Measurements from ENCODE around the gene CELSR1.
"Not testable (repeated sequence)": the region's sequence is repeated elsewhere in the genome, so short reads cannot be mapped to it uniquely, and the experiment has no call there.

Gene CELSR1

DNA sequence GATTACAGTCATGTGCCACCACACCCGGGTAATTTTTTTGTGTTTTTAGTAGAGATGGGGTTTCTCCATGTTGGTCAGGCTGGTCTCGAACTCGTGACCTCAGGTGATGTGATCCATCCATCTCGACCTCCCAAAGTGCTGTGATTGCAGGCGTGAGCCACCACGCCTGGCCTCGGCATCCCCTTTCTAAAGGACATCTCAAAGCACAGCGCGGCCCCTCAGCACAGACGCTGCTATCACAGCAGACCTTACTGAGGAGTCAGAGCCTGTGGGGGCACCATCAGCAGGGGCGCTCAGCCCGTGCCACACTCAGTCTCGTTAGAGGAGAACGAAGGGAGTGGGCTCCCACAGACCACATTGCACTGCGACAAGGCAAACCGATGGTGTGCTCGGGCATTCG, 19.4 kb downstream of the CELSR1 start:
- no peak for DNase-seq (ENCODE audit: low spot score)
- in situ Hi-C loops (cut with MboI; ENCODE audit: low sequenced_read_pairs, unreplicated experiment) = no loop called here
- no peak for TF ChIP-seq CTCF (IDR thresholded peaks at IDR 0.05; ENCODE audit: borderline replicate concordance, control extremely low read depth, extremely low read depth, insufficient read depth, missing control alignments)

DNA sequence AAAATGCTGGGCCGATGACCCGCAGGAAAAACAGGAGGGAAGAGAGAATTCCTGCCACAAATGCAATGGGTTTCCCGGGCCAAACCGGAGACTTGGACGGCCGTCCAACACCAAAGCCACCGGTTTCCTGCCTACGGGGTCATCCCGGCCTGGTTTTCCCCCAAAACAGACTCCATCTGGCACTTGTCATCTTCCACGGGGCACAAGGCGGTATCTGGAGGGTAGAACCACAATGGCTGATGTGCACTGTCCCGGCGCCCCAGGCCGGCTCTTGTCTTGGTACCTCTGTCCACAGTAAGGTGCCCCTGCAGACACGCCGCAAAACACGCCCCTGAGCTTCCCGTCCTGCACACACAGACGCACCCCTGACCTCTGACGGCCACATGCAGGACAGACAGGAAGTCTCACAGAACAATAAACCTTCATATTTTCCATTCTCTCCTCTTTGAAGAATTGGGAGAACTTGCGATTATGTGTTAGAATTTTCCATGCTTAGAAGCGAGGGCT, 20.1 kb downstream of the CELSR1 start:
- no peak for TF ChIP-seq CTCF (IDR thresholded peaks at IDR 0.05; ENCODE audit: borderline replicate concordance, control extremely low read depth, extremely low read depth, insufficient read depth, missing control alignments)
- DNase-seq (ENCODE audit: low spot score) = no peak
- in situ Hi-C loops (cut with MboI; ENCODE audit: low sequenced_read_pairs, unreplicated experiment) = no loop called here

- no peak for TF ChIP-seq CTCF (IDR thresholded peaks at IDR 0.05; ENCODE audit: borderline replicate concordance, control extremely low read depth, extremely low read depth, insufficient read depth, missing control alignments)
- no peak for DNase-seq (ENCODE audit: low spot score)
- in situ Hi-C loops (cut with MboI; ENCODE audit: low sequenced_read_pairs, unreplicated experiment) = no loop called here
These were observed 20.8 kb downstream of the CELSR1 start for GRCh38 chr22:46516638-46517037.

DNA sequence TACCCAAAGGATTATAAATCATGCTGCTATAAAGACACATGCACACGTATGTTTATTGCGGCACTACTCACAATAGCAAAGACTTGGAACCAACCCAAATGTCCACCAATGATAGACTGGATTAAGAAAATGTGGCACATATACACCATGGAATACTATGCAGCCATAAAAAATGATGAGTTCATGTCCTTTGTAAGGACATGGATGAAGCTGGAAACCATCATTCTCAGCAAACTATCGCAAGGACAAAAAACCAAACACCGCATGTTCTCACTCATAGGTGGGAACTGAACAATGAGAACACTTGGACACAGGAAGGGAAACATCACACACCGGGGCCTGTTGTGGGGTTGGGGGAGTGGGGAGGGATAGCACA, 21.3 kb downstream of the CELSR1 start:
- in situ Hi-C loops (cut with MboI; ENCODE audit: low sequenced_read_pairs, unreplicated experiment); DNase-seq (ENCODE audit: low spot score): not testable (repeated sequence)

DNA sequence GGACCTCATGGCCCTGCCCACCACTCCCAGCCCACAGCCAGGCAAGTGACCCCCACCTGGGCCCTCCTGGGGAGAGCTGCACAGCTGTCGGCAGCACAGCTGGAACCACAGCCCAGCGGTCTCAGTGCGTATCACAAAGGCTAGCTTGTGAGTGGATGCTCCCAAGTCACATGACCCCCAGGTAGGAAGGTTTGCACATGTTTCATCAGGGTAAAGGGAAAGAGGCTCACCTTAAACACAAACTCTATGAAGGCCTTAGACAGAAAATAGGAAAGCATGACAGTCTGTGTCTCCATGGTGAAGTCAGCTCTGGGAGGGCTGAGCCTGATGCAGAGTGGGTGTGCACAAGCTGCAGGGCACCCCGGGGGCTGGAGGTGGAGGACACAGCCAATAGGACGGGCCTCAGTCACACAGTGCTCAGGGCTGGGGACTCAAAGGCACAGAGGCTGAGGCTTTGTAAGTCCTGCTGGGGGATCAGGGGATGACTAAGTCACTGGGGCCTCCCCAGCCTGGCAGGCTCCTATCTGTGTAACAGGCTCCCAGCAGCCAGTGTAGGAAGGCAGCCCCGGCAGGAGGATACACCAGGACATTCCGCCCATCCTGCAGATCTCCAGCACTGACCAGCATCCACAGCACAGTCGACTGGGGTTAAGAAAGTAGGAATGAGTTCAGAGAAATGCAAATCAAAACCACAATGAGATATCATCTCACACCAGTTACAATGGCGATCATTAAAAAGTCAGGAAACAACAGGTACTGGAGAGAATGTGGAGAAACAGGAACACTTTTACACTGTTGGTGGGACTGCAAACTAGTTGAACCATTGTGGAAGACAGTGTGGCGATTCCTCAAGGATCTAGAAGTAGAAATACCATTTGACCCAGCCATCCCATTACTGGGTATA, 22.0 kb downstream of the CELSR1 start:
- TF ChIP-seq CTCF (IDR thresholded peaks at IDR 0.05; ENCODE audit: borderline replicate concordance, control extremely low read depth, extremely low read depth, insufficient read depth, missing control alignments) = no peak
- in situ Hi-C loops (cut with MboI; ENCODE audit: low sequenced_read_pairs, unreplicated experiment) = no loop called here
- DNase-seq (ENCODE audit: low spot score) = no peak

DNA sequence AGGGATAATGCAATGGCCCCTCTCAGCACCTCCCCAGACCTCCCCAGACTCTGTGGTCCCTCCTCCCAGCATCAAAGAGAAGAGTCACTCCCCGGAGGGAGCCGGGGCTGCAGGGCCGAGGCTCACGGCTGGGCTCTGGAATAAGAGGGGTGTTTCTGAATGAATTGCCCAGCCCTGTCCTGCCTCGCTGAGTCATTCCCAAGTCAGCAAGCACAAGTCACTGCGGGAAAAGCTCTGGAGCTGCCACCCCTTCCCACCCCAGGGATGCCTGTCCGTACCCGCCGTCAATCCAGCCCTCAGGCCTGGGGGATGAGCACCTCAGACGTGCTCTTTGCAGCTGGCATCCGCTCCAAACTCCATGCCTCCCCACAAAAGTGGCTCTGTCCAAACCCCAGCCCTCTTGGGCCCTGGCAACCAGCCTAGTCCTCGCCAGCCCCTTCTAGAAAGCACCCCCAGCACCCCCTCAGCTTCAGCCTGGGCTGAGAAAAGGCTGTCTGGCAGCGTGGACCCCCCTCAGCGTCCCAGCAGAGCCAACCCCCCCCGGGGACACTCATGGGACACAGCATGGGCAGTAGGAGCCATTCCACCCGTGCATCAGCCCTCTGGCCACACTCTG, 22.7 kb downstream of the CELSR1 start:
- no peak for DNase-seq (ENCODE audit: low spot score)
- in situ Hi-C loops (cut with MboI; ENCODE audit: low sequenced_read_pairs, unreplicated experiment) = no loop called here
- no peak for TF ChIP-seq CTCF (IDR thresholded peaks at IDR 0.05; ENCODE audit: borderline replicate concordance, control extremely low read depth, extremely low read depth, insufficient read depth, missing control alignments)
